Airway epithelial cell (primary cell): ENCODE data around the gene SCN2A. TPM values are rescaled to one million over a fixed set of nuclear protein-coding genes. Genes with fewer than 3 reads are reported as not detected.

Experiments used
- total RNA-seq: library from RNA; depleted of rRNA; stranded (reverse); fragments of >200 nt; gene quantifications from 2 replicates; pipeline ENCODE4 v1.2.3, GENCODE V29; 2015

SCN2A gene
- 0.07 TPM in 1 of 2 replicates, not detected in the other for total RNA-seq

GRCh38 chr2:165239230-165239629, at the start of gene SCN2A:
Gene SCN2A, plus strand, starts transcription at chr2:165239414. Its CDS starts 56,410 bp downstream, at chr2:165295824.

GRCh38 chr2:165203689-165204559, 35.3 kb upstream of the SCN2A start, which contains the start of gene SCN3A:
Gene SCN3A, minus strand, starts transcription at chr2:165204050. Its CDS starts 27,656 bp downstream, at chr2:165176394.

Other genes starting within 250 kb of the SCN2A start
- gene SCN3A, start 35.4 kb upstream of the SCN2A start, total RNA-seq: not detected in 2 replicates
- 1.1 and 4.8 TPM in 2 replicates for gene CSRNP3, start 230.3 kb downstream of the SCN2A start, total RNA-seq